Measurements from ENCODE around the gene USP36. TPM values are rescaled to one million over a fixed set of nuclear protein-coding genes. Genes with fewer than 3 reads are reported as not detected.
"Not testable (repeated sequence)": the region's sequence is repeated elsewhere in the genome, so short reads cannot be mapped to it uniquely, and the experiment has no call there.

The USP36 gene
- total RNA-seq, 1 experiment from 2014 or later = 22.2 TPM

DNA sequence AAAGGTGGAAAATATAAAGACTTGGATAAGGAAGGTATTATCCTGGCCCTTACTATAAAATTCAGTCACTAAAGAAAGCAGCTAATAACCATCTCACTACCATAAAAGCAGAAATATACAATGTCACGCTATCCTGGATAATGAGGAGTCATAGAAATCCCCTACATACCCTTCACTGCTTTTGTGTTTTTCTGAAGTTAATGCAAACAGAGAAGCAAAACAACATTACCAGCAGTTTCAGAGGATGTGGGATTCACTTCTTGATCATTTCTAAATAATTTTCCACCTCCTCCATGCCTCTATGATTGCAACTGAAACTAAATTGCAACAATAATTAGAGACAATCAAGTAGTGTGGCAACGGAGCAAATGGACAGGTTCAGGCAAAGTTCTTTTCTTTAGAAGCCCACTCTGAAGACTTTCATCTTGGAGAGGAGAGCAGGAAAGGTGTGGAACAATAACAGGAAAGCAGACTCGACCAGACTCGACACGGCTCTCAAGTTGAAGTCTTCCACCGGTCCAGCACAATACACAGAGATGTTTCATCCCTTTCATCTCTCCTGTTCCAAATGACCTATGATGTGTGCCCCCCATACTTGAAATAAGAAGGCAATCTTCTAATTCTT is 68.7 kb downstream of the USP36 start:
- no peak for DNase-seq (ENCODE audit: low read depth)

DNA sequence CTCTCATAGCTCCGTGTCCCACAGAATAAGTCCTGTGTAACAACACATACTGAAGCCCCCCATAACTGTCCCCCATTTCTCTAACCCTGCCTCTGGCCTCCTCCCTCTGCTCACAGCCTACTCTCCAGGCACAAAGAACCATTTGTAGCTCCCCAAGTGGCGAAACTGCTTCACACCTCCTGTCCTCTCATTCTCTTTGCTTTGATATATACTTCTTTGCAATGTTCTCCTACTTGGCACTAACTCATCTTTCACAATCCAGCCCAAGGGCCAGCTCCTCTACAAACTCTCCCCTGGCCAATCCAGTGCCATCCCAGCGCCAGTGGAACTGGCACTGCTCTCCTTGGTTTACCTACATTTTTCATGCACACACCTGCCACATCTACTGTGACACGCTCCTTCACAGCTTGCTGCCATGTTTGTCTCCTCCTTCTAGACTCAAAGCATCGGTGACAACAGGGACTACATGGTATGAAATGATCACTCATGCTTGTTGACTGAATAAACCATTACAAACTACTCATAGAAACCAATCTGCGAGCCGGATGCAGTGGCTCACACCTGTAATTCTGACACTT is 71.3 kb downstream of the USP36 start:
- DNase-seq (ENCODE audit: low read depth) = no peak

DNA sequence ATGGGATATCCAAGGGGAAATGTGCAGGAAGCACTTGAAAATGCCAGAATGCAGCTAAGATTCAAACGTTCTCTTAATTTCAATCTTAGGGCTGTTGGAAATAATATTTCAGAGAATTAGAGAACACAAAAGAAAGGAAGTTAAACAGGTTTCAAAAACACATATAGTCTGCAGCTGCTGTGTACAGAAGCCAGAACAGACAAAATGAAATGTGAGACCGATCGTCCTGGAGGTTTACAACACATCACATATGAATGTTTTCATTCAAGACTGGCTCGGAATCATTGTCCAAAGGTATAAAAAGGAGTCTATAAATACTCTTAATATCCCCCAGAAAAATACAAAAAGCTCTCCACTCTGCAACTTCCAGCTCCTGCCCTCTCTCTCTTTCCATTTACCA is 72.8 kb downstream of the USP36 start:
- DNase-seq (ENCODE audit: low read depth) = no peak

DNA sequence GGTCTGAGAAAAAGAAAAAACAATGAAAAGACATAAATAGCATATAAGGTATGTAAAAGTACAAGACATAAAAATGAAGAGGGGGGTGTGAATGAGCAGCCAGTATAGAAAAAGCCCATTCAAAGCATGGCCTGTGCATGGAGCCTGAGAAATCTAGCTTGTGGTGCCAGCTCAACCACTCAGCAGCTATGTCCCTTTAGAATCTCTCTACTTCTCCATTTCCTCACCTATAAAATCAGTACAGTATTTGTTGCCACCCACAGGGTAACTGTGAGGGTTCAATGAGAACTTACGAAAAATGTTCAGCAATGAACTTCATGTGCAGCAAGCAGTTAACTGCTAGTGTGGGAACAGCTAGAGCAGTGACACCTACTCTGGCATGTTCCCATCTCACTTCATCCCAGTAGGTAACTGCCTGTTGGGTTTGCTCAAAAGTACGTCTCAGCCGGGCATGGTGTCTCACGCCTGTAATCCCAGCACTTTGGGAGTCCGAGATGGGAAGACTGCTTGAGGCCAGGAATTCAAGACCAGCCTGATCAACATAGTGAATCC is 73.8 kb downstream of the USP36 start:
- DNase-seq (ENCODE audit: low read depth) = no peak

DNA sequence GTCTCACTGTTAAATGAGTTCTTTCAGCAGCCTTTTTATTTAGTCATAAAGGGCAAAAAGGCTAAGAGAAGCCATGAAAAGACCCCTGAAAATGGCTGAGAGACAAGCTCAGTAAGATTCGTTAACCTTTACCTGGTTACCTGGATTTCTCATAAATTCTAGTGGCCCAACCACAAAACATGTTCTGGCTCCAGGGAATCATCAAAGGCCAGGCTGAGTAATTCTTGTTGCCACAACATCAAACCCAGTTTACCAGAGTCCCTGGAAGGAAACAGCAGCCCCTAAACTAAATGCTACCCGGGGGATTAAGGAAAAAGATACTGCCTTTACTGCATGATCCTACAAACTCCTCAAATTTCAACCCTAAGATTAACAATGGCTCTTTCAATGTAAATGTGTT is 74.4 kb downstream of the USP36 start:
- DNase-seq (ENCODE audit: low read depth) = no peak

DNA sequence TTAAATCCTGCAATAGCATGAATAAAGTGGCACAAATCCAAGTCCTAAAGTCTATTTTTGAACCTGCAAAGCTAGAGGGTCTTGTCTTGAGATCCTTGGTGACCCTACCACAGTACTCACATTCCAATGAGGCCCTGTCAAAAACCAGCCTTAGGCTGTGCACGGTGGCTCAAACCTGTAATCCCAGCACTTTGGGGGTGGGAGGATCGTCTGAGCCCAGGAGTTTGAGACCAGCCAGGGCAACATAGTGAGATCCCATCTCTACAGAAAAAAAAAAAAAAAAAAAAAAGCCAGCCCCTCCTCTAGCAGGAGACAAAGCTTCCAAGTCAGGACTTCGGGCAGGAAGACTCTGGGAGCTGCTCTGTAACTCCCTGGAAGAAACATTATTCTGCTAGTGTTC is 74.8 kb downstream of the USP36 start:
- DNase-seq (ENCODE audit: low read depth) = no peak

DNA sequence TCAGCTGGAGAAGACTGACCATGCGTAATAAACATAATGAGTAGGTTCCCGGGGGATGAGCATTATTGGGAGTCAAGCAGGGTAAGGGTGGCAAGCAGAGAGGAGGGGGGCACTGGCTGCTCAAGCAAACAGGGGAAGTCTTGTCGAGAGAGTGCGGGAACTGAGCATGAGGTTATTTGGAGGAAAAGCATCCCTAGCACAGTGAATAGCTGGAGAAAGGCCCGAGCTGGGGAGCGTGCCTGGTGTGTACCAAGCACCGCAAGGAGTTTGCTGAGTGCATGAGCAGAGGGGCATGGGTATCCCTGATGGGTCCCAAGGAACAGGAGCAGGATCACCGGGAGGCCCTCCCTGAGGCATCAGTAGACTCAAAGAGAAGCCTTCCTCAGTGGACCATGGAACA is 75.7 kb downstream of the USP36 start:
- DNase-seq (ENCODE audit: low read depth) = no peak

DNA sequence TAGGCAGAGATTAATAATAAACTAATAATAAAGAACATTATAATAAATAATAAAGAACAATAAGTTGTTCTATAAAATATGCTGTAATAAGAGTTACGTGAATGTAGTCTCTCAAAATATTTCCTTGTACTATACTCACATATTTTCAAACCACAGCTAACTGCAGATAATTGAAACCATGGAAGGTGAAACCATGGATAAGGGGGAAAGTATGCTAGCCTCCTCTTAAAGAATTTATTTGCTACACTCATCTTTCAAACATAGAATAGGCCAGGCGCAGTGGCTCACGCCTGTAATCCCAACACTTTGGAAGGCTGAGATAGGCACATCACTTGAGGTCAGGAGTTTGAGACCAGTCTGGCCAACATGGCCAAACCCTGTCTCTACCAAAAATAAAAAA is 77.1 kb downstream of the USP36 start:
- DNase-seq (ENCODE audit: low read depth) = no peak

DNA sequence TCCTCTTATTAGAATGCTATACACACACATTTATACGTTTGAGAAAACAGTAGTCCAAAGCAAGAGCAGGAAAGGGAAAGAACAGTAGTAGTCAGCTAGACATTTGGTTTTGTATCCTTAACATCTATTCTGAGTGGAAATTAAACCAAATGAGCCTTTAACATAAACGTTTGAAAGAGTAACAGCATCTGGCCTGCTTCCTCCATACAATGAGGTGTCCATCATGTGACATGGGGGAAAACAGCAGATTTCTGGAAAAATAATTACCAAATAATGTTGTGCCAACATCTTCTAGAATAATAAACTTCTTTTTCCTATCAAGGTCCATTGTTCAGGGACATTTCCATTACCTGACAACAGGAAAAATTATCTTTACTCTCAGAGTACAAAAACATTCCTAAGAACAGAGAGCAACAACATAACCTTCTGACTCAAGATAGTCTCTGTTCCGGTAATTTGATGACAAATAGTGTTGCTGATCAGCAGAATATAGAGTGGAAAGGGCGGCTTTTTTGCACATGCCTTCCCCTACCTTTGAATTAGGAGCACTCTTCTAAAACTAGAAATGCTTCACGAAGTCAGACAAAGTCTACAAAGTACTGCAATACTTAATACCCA is 78.7 kb downstream of the USP36 start:
- no peak for DNase-seq (ENCODE audit: low read depth)

DNA sequence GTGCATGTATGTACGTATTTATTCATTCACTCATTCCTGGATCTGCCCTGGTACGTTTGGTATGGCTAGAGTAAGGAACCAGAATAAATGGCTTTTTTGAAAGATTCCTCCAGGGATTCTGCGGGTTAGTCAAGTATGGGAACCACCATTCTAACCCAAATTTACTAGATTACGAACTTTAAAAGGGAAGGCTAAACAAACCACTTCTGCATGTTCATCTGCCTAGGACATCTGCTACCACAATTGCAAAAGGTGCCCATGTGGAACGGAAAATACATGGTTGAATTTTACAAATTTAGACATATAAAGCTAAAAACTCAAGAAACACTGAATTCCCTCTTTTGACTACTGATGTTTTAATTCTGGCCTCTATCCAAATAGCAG is 80.7 kb downstream of the USP36 start:
- no peak for DNase-seq (ENCODE audit: low read depth)

DNA sequence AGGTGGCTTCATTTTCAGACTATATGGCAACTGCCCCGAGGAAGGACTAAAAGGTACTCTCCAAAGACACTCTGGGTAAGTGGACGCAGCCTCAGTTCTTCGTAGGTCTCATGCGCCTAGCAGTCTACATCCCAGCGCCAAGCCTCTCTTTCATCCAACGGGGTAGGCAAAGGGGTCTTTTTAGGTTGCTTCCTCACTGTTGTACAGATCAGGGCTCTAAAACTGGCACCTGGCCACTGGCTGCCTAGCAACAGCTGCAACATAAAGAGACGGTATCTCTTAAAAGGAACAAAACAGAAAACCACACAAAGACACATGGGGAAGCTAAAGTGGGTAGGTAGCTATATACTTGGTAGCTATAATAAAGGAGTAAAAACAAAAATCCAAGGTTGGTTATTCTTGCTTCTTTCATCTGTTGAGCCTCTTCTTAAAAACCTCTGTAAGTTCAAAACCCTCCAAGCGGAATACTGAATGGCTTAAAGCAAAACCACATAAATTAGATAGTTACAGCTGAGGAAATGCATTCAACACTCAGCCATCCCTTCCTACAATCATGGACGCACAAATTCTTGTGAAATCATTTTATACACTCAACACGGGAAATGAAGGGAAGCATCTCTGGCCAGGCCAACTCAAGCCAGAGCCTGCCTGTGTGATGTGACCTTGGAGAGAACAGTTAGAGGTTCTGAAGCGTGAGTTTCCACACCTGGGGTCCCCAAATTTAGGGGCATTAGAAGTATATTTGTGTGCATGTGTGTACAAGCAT is 81.2 kb downstream of the USP36 start:
- no peak for DNase-seq (ENCODE audit: low read depth)

DNA sequence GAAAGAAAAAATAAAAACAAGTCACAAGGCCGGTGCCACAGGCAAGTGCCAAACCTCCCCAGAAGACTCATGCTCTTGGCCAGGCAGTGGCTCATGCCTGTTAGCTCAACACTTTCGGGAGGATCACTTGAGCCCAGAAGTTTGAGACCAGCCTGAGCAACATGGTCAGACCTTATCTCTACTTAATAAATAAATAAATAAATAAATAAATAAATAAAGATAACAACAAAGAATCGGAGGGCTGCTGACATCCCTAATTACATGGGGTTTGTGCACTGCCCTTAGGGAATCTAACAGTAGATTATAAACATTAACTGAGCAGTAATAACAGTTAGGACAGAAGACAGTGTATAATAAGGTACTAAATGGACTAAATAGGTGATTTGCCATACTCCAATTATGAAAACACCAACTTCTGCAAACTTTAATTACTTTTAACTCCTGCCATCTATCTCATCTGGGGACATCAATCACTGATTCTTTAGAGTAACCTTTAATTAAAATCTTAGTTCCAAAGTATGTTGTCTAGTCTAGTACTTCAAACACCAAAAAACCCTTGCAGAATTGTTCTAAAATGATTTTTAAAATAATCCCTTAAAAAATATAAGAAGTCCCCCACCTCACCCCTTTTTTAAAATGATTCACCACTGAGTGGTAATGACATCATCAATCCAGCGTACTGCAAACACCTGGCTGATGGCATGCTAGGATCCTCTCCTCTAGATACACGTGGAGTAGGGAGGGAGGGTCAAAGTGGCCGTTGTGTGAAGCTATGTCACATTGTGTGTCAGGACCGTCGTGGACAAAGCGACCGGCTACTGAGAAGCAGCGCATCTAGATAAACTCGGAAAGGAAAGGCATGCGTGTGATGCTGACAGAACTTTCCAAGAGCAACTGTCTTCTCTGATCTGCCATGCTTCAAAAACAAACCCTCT is 87.0 kb downstream of the USP36 start:
- no peak for DNase-seq (ENCODE audit: low read depth)

DNA sequence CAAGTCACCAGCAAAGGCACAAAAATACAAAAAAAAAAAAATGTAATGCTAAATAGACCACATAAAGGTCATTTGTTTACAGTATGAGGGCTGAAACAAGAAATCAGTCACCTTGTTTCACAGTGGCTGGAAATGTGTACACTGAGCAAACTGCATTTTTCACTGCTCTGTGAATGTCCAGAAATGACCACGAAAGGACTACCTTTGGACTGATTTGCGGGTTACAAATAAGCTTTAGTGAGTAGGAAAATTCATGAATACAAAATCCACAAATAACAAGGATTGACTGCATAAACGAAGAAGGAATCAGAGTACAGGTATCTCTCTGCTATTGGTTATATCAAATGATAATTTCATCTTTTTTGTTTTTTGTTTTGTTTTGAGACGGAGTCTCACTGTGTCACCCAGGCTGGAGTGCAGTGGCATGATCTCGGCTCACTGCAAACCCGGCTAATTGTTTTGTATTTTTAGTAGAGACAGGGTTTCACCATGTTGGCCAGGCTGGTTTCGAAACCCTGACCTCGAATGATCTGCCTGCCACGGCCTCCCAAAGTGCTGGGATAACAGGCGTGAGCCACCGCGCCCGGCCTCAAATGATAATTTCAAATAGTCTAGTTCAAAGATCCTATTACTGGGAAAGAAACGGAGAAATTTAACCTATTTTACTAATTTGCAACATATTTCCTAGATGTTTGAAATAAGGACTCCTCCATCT is 89.0 kb downstream of the USP36 start:
- no peak for DNase-seq (ENCODE audit: low read depth)

DNA sequence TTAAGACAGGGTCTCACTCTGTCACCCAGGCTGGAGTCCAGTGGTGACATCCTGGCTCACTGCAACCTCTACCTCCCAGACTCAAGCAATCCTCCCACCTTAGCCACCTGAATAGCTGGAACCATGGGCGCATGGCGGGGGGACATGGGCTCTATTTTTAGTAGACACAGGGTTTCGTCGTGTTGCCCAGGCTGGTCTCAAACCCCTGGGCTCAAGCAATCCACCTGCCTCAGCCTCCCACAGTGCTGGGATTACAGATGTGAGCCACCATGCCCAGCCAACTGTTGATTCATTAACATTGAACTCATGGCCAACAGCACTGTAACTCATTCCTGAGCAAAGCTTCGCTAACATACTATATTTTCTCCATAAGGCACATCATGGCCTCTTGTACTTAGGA is 89.6 kb downstream of the USP36 start:
- DNase-seq (ENCODE audit: low read depth) = not testable (repeated sequence)

DNA sequence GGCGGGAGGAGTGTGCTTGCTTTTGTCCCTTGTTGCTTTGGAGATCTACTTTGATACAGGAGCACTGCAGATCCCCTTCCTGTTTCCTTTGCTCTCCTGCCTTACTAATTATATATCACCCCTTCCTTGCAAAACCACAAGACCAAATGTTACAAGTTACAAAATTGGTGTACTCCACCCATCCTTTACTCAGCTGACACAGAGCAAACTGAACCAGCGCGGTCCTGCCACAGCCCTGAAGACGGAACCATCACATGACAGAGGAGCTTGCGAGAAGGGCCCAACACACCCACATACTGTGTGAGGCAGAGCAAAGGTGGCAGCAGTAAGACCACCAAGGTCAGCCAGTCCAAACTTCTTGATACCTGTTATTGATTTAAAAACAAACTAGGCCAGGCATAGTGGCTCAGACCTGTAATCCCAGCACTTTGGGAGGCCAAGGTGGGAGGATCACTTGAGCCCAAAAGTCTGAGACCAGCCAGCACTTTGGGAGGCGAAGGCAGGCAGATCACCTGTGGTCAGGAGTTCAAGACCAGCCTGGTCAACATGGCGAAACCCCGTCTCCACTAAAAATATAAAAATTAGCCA is 91.8 kb downstream of the USP36 start:
- DNase-seq (ENCODE audit: low read depth) = peak; percentile 82

DNA sequence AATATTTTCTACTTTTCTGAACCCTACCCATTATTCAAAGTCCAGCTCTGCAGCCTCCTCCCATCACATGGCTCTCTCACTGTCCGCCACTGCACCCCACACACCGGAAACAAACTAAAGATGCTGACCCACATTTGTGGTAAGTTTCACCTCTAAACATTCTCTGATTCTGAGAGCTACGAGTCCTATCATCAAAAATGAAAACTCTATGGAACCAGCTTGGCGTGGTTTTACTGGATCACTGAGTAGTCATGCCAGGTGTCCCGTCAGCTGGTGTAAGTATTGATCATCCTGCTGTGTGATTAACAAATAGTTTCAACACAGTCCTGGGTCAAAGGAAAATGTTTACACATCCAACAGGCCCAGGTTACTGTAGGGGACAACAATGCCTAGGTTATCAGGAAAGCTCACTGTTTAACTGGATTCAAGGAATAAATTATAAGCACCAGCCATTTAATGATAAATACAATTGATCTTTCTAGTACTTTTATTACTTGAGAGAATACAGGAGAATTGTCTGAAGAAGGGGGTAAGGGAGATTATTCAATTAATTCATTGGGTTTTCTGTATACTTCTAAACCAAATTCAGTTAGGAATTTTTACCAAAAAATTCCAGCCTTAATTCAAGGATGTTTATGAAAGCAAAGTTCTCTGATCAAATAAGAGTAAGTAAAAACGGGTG is 92.4 kb downstream of the USP36 start:
- peak; percentile 21 for DNase-seq (ENCODE audit: low read depth)

DNA sequence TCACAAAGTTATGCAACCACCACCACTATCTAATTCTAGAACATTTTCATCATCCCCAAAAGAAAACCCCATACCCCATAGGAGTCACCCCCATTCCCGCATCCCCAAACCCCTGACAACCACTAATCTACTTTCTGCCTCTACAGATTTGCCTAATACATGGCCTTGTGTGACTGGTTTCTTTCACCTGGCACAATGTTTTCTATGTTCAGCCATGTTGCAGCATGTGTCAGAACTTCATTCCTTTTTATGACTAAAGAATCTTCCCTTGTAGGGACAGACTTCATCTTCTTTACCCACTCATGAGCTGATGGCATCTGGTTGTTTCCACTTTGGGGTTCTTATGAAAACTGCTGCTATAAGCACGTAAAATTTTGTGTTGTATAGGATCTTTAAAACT is 93.1 kb downstream of the USP36 start:
- DNase-seq (ENCODE audit: low read depth) = no peak

DNA sequence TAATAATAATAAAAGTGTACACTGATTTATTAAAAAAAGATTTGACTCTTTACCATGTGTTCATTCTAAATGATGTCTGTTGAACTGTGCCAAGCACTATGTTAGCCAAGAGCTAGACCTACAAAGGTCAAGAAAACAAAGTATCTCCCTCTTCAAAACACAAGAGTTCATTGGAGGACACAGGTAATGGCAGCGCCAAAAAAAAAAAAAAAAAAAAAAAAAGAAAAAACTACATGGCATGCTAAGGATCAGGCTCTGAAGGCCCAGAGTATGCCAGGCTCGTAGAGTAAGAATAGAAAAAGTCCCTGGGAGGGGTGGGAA is 93.7 kb downstream of the USP36 start:
- no peak for DNase-seq (ENCODE audit: low read depth)

DNA sequence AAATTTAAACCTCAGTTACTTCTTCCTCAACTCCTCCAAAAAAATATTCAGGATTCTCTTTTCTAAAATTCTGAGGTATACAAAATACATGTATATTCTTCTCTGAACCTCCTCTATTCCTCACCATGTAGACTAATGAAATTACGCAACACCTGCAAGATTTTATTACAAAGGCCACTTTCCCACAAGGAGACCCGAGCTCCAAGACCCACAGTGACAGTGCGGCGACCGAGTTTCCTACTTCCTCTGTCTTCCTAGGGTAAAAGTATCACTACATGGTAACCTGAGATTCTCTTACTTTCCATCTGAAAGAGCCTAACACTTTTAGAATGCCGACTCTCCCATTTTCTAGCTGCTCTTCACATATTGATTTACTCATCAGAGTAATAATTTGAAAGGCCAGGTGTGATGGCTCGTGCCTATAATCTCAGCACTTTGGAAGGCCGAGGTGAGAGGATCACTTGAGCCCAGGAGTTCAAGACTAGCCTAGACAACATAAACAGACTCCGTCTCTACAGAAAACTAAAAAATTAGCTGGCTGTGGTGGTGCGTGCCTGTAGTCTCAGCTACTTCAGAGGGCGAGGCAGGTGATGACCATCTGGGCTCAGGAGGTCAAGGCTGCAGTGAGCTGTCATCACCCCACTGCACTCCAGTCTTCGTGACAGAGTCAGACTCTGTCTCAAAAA is 94.2 kb downstream of the USP36 start:
- no peak for DNase-seq (ENCODE audit: low read depth)
